HUDEP-2 (cell line): ENCODE measurements around the gene RPRML.
A peak's percentile ranks its signal among the peaks of the same experiment; 100 is the strongest.
"Not testable (repeated sequence)": the region's sequence is repeated elsewhere in the genome, so short reads cannot be mapped to it uniquely, and the experiment has no call there.

Source experiments
- DNase-seq, 76 experiments: peaks; one replicate each; lab custom pipeline; 2025; ENCODE audit not compliant: unreplicated experiment in 76 of 76; lab: John Stamatoyannopoulos, UW

The RPRML gene

GRCh38 chr17:46979147-46979863, at the start of gene RPRML:
RPRML (minus strand) TSS chr17:46979253; CDS start chr17:46979007, 246 bp downstream.
- peak in 3 of 76 experiments; percentile 3 to 16 (median 12) for DNase-seq

- not testable (repeated sequence) for DNase-seq
These were observed 37.9 kb upstream of the RPRML start for GRCh38 chr17:47016966-47017365.

DNA sequence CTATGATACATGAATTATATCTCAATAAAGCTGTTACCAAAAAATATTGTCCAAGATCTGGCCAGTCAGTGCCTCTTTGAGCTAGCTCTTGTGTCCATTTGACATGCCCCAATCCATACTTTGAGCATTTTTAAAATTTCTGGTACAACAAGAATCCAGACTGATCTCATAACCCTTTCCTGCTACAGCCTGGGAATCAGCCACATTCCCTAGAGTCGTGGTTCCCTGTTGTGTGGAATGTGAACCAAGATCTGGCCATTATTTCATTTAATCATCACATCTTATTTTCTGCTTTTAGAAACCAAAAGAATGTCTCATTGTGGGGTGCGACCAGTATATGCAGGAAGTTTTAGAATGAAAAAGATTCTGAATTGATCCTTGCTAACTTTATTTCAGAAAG, 34.3 kb upstream of the RPRML start:
- DNase-seq: no peak

GRCh38 chr17:47012457-47012856, 33.4 kb upstream of the RPRML start:
- DNase-seq: no peak

DNA sequence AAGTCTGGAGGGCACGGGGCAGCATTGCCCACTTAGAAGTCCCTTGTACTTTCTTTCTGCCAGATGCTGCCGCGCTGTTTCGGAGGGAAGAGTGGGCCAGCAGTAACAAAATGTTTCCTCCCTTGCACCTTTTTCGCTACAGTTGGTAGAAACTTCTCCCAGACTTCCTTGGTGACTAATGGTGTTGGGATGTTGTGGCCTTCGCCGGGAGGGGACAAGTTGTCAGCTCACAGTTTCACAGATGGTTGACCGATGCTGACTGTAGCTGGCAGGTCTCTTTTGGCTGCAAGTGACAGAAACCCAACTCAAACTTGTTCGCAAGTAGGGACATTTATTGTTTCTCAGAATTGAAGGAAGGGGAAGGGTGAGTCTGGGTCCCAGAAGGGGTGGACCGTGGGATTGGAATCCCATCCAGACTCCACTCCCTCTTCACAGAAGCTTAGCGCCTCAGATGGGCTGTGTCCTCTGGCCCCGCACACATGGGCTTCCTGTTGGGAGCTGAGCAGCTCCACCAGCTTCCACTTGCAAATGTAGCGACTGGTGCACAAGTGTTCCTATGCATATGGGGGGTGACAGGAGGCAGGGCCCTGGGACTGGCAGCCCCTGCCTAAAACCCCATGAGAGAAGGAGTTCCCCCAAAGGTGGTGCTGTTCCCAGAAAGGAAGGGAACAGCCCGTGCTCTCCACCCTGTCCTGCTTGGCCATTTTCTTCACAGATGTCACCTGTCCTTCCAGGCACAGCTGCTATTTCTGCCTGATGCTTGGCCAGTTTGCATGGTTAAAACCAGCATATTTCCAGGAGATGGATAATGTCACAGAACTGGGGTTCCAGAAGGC, 30.9 kb upstream of the RPRML start:
- no peak for DNase-seq

DNA sequence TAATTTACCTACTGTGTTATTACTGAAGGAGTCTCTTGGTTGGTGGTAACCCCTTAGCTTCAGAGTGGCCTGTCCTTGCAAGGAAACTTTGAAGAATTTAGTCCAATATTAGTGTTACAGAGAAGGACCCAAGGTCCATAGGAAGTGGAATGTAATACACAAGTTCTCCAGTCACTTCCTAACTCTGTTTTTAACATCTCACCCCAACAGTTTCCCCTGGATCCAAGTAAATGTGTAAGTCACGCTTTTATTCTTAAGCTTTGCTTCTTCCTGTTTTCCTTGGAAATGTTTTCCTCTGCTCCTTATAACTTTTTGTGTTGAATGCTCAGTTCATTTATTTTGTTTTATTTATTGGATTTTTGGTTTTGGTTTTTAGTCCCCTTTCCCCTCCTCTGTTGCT, 25.9 kb upstream of the RPRML start:
- no peak for DNase-seq

- not testable (repeated sequence) for DNase-seq
These were observed 24.8 kb upstream of the RPRML start for GRCh38 chr17:47003864-47004263.

- no peak for DNase-seq
These were observed 17.0 kb upstream of the RPRML start for GRCh38 chr17:46995841-46996571.

GRCh38 chr17:46994993-46995392, 15.9 kb upstream of the RPRML start:
- DNase-seq: no peak

DNA sequence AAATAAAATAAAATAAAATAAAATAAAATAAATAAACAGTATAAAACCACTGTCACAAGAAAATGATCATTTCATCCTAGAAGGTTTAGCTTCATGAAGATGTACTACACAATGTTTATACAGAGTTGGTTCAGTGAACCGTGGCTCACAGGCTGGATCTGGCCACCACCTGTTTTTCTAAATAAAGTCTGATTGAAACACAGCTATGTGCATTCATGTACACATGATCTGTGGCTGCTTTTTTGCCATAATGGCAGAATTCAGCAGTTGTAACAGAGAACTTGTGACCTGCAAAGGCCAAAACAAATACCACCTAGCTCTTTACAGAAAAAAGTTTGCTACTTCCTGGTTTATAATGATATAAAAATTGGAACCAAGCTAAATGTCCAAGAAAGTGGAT, 12.6 kb upstream of the RPRML start:
- DNase-seq: no peak

GRCh38 chr17:46989637-46990431, 10.8 kb upstream of the RPRML start:
- DNase-seq: no peak

GRCh38 chr17:46987927-46988326, 8.9 kb upstream of the RPRML start:
- DNase-seq: not testable (repeated sequence)

GRCh38 chr17:46986366-46986765, 7.3 kb upstream of the RPRML start:
- DNase-seq: no peak

DNA sequence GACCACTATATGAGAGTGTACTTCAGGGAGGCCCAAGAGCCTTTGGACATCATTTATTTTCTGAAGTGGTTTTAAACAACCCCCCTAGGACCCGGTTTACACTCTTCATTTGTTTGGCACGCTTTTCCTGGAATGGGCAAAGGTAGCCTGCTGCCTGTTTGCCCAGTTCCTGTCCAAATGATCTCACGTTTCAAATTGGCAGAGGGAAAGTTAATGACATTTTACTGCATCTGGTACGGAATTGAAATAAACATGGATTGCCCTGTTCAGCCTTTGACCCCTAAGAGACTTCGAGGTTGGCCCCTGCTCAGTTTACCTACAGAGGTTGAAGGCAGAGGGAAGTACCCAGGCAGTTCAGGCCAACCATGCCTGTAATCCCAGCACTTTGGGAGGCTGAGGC, 5.8 kb upstream of the RPRML start:
- DNase-seq: no peak

- DNase-seq: no peak
These were observed 5.3 kb upstream of the RPRML start for GRCh38 chr17:46984341-46984740.

DNA sequence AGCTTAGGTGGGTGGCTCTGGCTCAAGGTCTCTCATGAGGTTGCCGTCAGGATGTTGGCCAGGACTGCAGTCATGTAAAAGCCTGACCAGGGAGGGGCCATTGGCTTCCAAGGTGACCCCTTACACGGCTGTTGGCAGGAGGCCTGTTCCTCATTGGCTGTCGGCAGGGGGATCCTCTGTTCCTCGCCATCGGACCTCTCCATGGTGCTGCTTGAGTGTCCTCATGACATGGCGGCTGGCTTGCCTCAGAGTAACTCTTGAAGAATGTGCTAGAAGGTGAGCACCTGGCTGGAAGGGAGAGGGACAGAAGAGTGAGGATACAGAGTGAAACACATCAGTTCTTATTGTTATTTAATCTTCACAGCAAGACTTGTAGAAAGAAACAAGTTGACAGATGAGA, 4.7 kb upstream of the RPRML start:
- no peak for DNase-seq

GRCh38 chr17:46982577-46982976, 3.5 kb upstream of the RPRML start:
- no peak for DNase-seq

DNA sequence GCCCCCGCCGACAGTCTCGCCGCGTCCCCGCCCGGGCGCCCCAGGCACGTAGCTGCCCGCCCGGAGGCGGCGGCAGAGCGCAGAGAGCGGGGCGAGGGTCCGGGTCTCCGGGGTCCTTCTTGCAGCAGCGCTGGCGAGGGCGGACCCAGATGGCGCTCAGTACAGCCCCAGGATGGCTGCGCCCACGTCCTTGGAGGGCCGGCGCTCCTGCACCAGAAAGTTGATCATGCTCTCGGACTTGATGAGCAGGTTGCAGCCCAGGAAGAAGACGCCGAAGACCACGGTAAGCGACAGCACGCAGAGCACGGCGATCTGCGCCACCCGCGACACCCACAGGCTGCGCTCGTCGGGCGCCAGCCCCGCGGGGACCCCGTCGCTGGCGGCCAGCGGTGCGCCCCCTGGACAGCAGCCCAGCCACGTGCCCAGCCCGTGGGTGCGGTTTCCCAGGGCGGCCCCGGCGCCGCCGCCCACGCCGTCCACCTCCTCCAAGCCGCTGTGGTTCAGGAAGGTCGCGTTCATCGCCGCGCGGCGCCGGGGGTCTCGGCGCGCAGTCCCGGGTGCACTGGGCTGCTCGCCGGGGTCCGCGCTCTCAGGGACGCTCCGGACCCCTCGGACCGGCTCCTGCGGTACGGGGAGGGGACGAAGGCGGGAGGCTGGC, 435 bp downstream of the RPRML start:
- DNase-seq: peak in 1 of 76 experiments; percentile 4

DNA sequence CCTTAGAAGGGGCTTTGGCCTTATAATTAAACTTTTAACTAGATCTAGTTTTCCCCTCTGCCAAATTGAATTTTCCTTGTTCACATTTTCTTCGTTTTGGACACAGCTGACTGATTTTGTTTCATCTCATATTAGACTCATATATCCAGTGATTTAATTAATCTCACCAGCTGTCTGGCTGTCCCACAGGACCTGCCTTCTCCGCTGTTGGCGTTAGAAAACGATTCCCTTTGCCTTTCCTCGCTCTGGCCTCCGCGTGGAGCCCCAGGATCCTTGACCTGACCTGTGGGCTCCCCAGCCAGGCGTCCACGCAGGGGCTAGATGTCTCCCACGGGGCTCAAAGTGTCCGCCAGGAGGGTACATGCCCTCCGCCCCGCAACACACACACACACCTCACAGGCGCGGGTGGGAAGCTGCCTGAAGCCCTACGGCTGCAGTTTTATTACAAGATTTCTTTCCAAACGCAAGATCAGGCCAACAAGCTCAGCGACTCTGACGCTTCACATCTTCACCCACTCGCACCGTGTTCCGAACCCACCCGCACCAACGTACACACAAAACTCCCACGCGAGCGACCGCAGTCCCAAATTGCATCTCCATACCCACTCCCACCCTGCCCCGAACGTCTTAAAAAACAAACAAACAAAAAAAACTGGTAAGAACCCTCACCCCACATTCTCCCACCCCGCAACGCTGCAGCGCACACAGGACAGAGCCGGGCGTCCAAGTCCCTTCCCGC, 1.1 kb downstream of the RPRML start:
- no peak for DNase-seq
